Measurements from ENCODE around the gene HDAC5. TPM values are rescaled to one million over a fixed set of nuclear protein-coding genes. Genes with fewer than 3 reads are reported as not detected.
"Not testable (repeated sequence)": the region's sequence is repeated elsewhere in the genome, so short reads cannot be mapped to it uniquely, and the experiment has no call there.

The HDAC5 gene
- total and polyA plus RNA-seq, 4 donors, result 29.6 to 77.4 (median 36.4) TPM

DNA sequence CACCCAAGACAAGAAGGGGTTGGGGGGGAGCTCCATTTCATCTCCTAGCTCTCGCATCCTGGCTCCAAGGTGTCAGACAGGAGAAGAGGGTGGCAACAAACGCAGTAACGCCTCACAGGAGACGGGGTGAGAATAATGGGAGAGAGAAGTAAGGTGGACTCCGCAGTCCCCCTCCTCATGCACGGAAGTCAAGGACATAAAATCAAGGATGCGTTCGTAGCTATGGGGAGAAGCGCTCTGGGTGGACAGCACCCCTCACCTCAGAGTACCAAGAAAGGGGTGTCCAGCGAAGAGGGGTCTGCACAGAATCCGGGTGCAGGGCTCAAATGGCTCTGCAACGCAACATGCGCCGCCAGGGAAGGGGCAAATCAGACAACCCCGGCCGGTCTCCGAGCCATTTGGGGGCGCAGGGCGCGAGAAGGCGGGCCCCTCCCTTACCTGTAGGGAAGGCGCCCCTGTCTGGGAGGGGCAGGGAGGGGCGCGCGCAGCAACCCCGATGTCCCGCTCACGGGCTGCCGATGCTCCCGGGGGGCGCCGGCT is 555 bp downstream of the HDAC5 start:
- peaks cover 4 to 25% (median 20%) of the 10 kb centered on the region in 5 donors for H3K4me1 ChIP-seq (ENCODE audit: control insufficient read depth in 5 of 5, insufficient read depth in 5 of 5, low read length in 5 of 5)
- 1 to 2% methylated on average over 14 to 32 of the region's 32 CpGs for WGBS, 2 donors
- peaks cover 0 to 2% (median under 1%) of the 10 kb centered on the region in 4 donors for H3K36me3 ChIP-seq (ENCODE audit: control insufficient read depth in 4 of 4, insufficient read depth in 4 of 4, low read length in 4 of 4)
- peak overlapping the region; percentile 85 to 90 for H3K27ac ChIP-seq (ENCODE audit: low read depth in 1 of 2, low read length in 1 of 2)
- H3K9ac ChIP-seq (ENCODE audit: insufficient read depth in 1 of 2, low read length in 2 of 2), result peak overlapping the region; percentile 59 to 85
- TF ChIP-seq, protein P1, sequence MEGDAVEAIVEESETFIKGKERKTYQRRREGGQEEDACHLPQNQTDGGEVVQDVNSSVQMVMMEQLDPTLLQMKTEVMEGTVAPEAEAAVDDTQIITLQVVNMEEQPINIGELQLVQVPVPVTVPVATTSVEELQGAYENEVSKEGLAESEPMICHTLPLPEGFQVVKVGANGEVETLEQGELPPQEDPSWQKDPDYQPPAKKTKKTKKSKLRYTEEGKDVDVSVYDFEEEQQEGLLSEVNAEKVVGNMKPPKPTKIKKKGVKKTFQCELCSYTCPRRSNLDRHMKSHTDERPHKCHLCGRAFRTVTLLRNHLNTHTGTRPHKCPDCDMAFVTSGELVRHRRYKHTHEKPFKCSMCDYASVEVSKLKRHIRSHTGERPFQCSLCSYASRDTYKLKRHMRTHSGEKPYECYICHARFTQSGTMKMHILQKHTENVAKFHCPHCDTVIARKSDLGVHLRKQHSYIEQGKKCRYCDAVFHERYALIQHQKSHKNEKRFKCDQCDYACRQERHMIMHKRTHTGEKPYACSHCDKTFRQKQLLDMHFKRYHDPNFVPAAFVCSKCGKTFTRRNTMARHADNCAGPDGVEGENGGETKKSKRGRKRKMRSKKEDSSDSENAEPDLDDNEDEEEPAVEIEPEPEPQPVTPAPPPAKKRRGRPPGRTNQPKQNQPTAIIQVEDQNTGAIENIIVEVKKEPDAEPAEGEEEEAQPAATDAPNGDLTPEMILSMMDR (IDR thresholded peaks at IDR 0.05; ENCODE audit: control extremely low read depth, extremely low read depth), result no peak
- peak overlapping the region; percentile 96 for H3K4me3 ChIP-seq
- no peaks in the 10 kb centered on the region for H3K27me3 ChIP-seq (ENCODE audit: control insufficient read depth in 3 of 3, insufficient read depth in 3 of 3, low read length in 2 of 3)
- no peak for ATAC-seq (ENCODE audit: insufficient read depth, low FRiP score)
- peak in 1 of 3 donors; percentile 28 for DNase-seq
- peaks cover 0 to 1% (median 0%) of the 10 kb centered on the region in 4 donors for H3K9me3 ChIP-seq (ENCODE audit: control insufficient read depth in 4 of 4, insufficient read depth in 3 of 4, low read length in 3 of 4)

- 45 to 49% methylated on average over 1 of the region's 1 CpG for WGBS, 2 donors
- Histone ChIP-seq H3K9ac (ENCODE audit: insufficient read depth in 1 of 2, low read length in 2 of 2) (peak overlapping the region; percentile 13 to 59), H3K4me1 (ENCODE audit: control insufficient read depth in 5 of 5, insufficient read depth in 5 of 5, low read length in 5 of 5) (peaks cover 4 to 25% (median 20%) of the 10 kb centered on the region in 5 donors), H3K27me3 (ENCODE audit: control insufficient read depth in 3 of 3, insufficient read depth in 3 of 3, low read length in 2 of 3) (no peaks in the 10 kb centered on the region), H3K36me3 (ENCODE audit: control insufficient read depth in 4 of 4, insufficient read depth in 4 of 4, low read length in 4 of 4) (peaks cover 0 to 3% (median under 1%) of the 10 kb centered on the region in 4 donors), H3K4me3 (peak overlapping the region; percentile 96), H3K9me3 (ENCODE audit: control insufficient read depth in 4 of 4, insufficient read depth in 3 of 4, low read length in 3 of 4) (peaks cover 0 to 1% (median 0%) of the 10 kb centered on the region in 4 donors), H3K27ac (ENCODE audit: low read depth in 1 of 2, low read length in 1 of 2) (peak overlapping the region in 1 of 2 donors; percentile 85)
- TF ChIP-seq, protein P1 (IDR thresholded peaks at IDR 0.05; ENCODE audit: control extremely low read depth, extremely low read depth), result no peak
- ATAC-seq (ENCODE audit: insufficient read depth, low FRiP score) (no peak), DNase-seq (no peak)
Observed at GRCh38 chr17:44121997-44122815, 1.2 kb downstream of the HDAC5 start.

GRCh38 chr17:44120851-44121605 is 2.4 kb downstream of the HDAC5 start:
- Histone ChIP-seq H3K4me1 (ENCODE audit: control insufficient read depth in 5 of 5, insufficient read depth in 5 of 5, low read length in 5 of 5) (peaks cover 4 to 25% (median 20%) of the 10 kb centered on the region in 5 donors), H3K4me3 (no peak overlapping the region), H3K27me3 (ENCODE audit: control insufficient read depth in 3 of 3, insufficient read depth in 3 of 3, low read length in 2 of 3) (no peaks in the 10 kb centered on the region), H3K9me3 (ENCODE audit: control insufficient read depth in 4 of 4, insufficient read depth in 3 of 4, low read length in 3 of 4) (peaks cover 0 to 1% (median 0%) of the 10 kb centered on the region in 4 donors), H3K36me3 (ENCODE audit: control insufficient read depth in 4 of 4, insufficient read depth in 4 of 4, low read length in 4 of 4) (peaks cover 0 to 8% (median 3%) of the 10 kb centered on the region in 4 donors), H3K9ac (ENCODE audit: insufficient read depth in 1 of 2, low read length in 2 of 2) (no peak overlapping the region), H3K27ac (ENCODE audit: low read depth in 1 of 2, low read length in 1 of 2) (peak overlapping the region in 1 of 2 donors; percentile 35)
- ATAC-seq (ENCODE audit: insufficient read depth, low FRiP score) (no peak), DNase-seq (peak in 2 of 3 donors; percentile 39 to 40)
- 57 to 68% methylated on average over 9 of the region's 9 CpGs for WGBS, 2 donors
- TF ChIP-seq, protein P1 (IDR thresholded peaks at IDR 0.05; ENCODE audit: control extremely low read depth, extremely low read depth), result no peak

- H3K9me3 ChIP-seq (ENCODE audit: control insufficient read depth in 4 of 4, insufficient read depth in 3 of 4, low read length in 3 of 4); H3K27me3 ChIP-seq (ENCODE audit: control insufficient read depth in 3 of 3, insufficient read depth in 3 of 3, low read length in 2 of 3); H3K27ac ChIP-seq (ENCODE audit: low read depth in 1 of 2, low read length in 1 of 2); DNase-seq; H3K9ac ChIP-seq (ENCODE audit: insufficient read depth in 1 of 2, low read length in 2 of 2); ATAC-seq (ENCODE audit: insufficient read depth, low FRiP score); H3K4me3 ChIP-seq: not testable (repeated sequence)
- 93 to 95% methylated on average over 11 of the region's 11 CpGs for WGBS, 2 donors
- peaks cover 0 to 13% (median 3%) of the 10 kb centered on the region in 4 donors for H3K36me3 ChIP-seq (ENCODE audit: control insufficient read depth in 4 of 4, insufficient read depth in 4 of 4, low read length in 4 of 4)
- peaks cover 4 to 28% (median 20%) of the 10 kb centered on the region in 5 donors for H3K4me1 ChIP-seq (ENCODE audit: control insufficient read depth in 5 of 5, insufficient read depth in 5 of 5, low read length in 5 of 5)
Observed at GRCh38 chr17:44120281-44120680, 3.2 kb downstream of the HDAC5 start.

Measured in lung (tissue), 12 donors.